MM.1S (cell line): Measurements from ENCODE around the gene LRRC32.

Source experiments
- DNase-seq: peaks from one replicate; pipeline ENCODE4 v3.0.0-alpha.2; 2015
- H2AFZ ChIP-seq: fragments of 300-600 bp; sonication (generic); 2 replicates; pipeline ENCODE4 v1.6.0; 2016; ENCODE audit warnings: antibody characterized with exemption, low read length
- H3F3A ChIP-seq: fragments of 300-600 bp; sonication (generic); 2 replicates; pipeline ENCODE4 v1.6.1; 2016; ENCODE audit warnings: mild to moderate bottlenecking, antibody characterized with exemption, low read length, moderate library complexity, mixed read lengths; ENCODE audit not compliant: insufficient read depth
- H3K27ac ChIP-seq: fragments of 300-600 bp; sonication (generic); 2 replicates; pipeline ENCODE4 v1.5.1; 2016; ENCODE audit warnings: mild to moderate bottlenecking, low read length
- H3K27me3 ChIP-seq: fragments of 300-600 bp; sonication (generic); replicated peaks from 2 replicates; pipeline ENCODE4 v1.6.0; 2016; ENCODE audit warnings: low read length; ENCODE audit not compliant: insufficient read depth
- H3K36me3 ChIP-seq: fragments of 300-600 bp; sonication (generic); replicated peaks from 2 replicates; pipeline ENCODE4 v1.6.1; 2016; ENCODE audit warnings: mild to moderate bottlenecking, low read length, mixed read lengths; ENCODE audit not compliant: insufficient read depth
- H3K4me1 ChIP-seq: fragments of 300-600 bp; sonication (generic); 2 replicates; pipeline ENCODE4 v1.6.1; 2016; ENCODE audit warnings: low read length, mixed read lengths
- H3K4me2 ChIP-seq: fragments of 300-600 bp; sonication (generic); 2 replicates; pipeline ENCODE4 v1.6.0; 2016; ENCODE audit warnings: low read depth, low read length
- H3K4me3 ChIP-seq: fragments of 300-600 bp; sonication (generic); 2 replicates; pipeline ENCODE4 v1.5.1; 2016; ENCODE audit warnings: low read length, mixed read lengths
- H3K79me2 ChIP-seq: fragments of 300-600 bp; sonication (generic); 2 replicates; pipeline ENCODE4 v1.6.1; 2016; ENCODE audit warnings: mixed run types, low read length, mixed read lengths
- H3K9ac ChIP-seq: fragments of 300-600 bp; sonication (generic); 2 replicates; pipeline ENCODE4 v1.6.1; 2016; ENCODE audit warnings: low read length, mixed read lengths
- H3K9me2 ChIP-seq: fragments of 300-600 bp; sonication (generic); replicated peaks from 2 replicates; pipeline ENCODE4 v1.6.1; 2016; ENCODE audit warnings: mild to moderate bottlenecking, low read length, mixed read lengths; ENCODE audit not compliant: insufficient read depth
- H3K9me3 ChIP-seq: fragments of 300-600 bp; sonication (generic); replicated peaks from 2 replicates; pipeline ENCODE4 v1.6.1; 2016; ENCODE audit warnings: mild to moderate bottlenecking, low read length, mixed read lengths; ENCODE audit not compliant: insufficient read depth
- H4K20me1 ChIP-seq: fragments of 300-600 bp; sonication (generic); 2 replicates; pipeline ENCODE4 v1.6.1; 2016; ENCODE audit warnings: mild to moderate bottlenecking, low read length, moderate library complexity, mixed read lengths; ENCODE audit not compliant: insufficient read depth
- EZH2 ChIP-seq: fragments of 300-600 bp; sonication (generic); optimal IDR thresholded peaks from 2 replicates; pipeline ENCODE3; 2017; ENCODE audit warnings: low read depth, mild to moderate bottlenecking, antibody characterized with exemption, low read length, mixed read lengths
- EZH2phosphoT487 ChIP-seq: fragments of 300-600 bp; sonication (generic); IDR thresholded peaks from 2 replicates; pipeline ENCODE4 v1.6.1; 2018; ENCODE audit warnings: antibody characterized with exemption, low read length
- TF ChIP-seq, protein P1 (sequence below): fragments of 300-600 bp; sonication (generic); IDR thresholded peaks from 2 replicates; pipeline ENCODE4 v1.5.1; 2016; ENCODE audit warnings: antibody characterized with exemption, low read length, mixed read lengths

LRRC32 gene

DNA sequence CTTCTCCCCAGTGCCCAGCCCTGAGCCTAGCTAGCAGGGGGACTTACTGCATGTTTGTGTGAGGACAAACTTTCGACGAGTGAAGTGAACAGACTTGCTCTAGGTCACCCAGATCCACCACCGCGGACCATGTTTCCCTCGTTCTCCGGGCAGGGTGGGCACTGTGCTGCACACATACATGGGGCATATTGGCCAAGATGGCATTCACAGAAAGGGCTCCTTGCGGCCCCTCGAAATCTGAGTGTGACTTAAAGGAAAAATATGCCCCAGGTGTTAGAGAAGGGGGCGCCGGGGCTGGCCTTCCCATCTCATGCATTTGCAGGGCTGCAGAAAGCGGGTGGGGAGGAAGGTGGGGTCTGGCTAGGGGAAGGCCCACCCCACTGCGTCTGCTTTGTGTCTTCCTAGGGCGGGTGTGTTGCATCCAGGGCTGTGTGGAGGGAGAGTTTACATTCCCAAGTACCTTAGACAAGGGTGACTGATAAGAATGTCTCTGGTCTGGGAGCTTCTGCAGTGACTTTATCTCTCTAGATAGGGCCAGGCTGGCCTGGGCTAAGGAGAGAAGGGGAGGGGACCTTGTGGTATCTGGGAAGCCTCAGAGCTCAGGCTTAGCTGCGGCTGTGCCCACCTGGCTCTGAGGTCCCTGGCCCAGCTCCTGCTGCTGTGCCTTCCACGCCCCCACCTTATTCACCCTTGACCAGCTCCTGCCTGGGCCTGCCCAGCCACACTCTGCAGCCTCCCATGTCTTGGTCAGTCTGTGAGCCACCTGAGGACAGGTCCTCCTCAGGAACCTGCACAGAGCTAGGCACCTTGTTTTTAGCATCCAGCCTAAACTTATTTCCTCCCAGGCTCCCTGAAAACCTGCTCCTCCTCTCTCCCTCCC lies 45.8 kb downstream of the LRRC32 start:
- no peak overlapping the region for H3K4me2 ChIP-seq
- H3K36me3 ChIP-seq: no peaks in the 10 kb centered on the region
- no peak overlapping the region for H3K9ac ChIP-seq
- 0 out of 2 replicates have a peak, but pooled peaks cover 12% of the 10 kb centered on the region for H3K27me3 ChIP-seq
- no peaks in the 10 kb centered on the region for H3F3A ChIP-seq
- no peak overlapping the region for H2AFZ ChIP-seq
- no peak for DNase-seq
- no peaks in the 10 kb centered on the region for H3K9me2 ChIP-seq
- H3K79me2 ChIP-seq: no peaks in the 10 kb centered on the region
- no peak overlapping the region for H3K4me3 ChIP-seq
- no peaks in the 10 kb centered on the region for H3K9me3 ChIP-seq
- TF ChIP-seq, protein P1, sequence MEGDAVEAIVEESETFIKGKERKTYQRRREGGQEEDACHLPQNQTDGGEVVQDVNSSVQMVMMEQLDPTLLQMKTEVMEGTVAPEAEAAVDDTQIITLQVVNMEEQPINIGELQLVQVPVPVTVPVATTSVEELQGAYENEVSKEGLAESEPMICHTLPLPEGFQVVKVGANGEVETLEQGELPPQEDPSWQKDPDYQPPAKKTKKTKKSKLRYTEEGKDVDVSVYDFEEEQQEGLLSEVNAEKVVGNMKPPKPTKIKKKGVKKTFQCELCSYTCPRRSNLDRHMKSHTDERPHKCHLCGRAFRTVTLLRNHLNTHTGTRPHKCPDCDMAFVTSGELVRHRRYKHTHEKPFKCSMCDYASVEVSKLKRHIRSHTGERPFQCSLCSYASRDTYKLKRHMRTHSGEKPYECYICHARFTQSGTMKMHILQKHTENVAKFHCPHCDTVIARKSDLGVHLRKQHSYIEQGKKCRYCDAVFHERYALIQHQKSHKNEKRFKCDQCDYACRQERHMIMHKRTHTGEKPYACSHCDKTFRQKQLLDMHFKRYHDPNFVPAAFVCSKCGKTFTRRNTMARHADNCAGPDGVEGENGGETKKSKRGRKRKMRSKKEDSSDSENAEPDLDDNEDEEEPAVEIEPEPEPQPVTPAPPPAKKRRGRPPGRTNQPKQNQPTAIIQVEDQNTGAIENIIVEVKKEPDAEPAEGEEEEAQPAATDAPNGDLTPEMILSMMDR: no peak
- TF ChIP-seq EZH2 (no peak), EZH2phosphoT487 (no peak)
- no peak overlapping the region for H3K27ac ChIP-seq
- H3K4me1 ChIP-seq: peaks cover 22% of the 10 kb centered on the region
- no peaks in the 10 kb centered on the region for H4K20me1 ChIP-seq

DNA sequence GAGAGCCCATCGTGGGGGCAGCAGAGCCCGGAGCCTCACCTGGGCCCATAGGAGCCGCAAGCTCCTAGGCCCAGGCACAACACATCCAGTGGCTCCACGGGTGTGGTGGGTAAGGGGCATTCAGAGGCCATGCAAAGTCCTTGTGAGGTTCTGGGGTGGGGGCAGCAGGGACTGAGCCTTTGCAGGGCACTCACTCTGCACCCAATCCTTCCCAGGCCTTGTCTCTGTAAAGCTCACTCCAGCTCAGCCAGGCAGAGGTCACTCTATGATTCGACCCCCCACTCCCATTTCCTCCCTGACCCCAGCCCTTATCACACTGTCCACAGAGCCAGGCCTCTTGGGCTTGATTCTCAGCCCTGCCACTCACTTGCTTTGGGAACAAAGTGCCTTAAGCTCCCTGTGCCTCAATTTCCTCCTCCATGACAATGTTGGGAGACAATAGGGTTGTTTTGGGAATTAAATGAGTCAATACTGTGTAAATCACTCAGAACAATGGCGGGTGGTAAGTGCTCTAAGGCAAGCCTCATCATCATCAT lies 46.6 kb downstream of the LRRC32 start:
- Histone ChIP-seq H3K9me2 (no peaks in the 10 kb centered on the region), H3K27me3 (0 out of 2 replicates have a peak, but pooled peaks cover 12% of the 10 kb centered on the region), H4K20me1 (no peaks in the 10 kb centered on the region), H3K4me2 (no peak overlapping the region), H3K9ac (no peak overlapping the region), H3K27ac (no peak overlapping the region), H3K9me3 (no peaks in the 10 kb centered on the region), H3F3A (no peaks in the 10 kb centered on the region), H2AFZ (no peak overlapping the region), H3K79me2 (no peaks in the 10 kb centered on the region), H3K36me3 (no peaks in the 10 kb centered on the region), H3K4me3 (no peak overlapping the region), H3K4me1 (peaks cover 22% of the 10 kb centered on the region)
- TF ChIP-seq, protein P1: no peak
- TF ChIP-seq EZH2 (no peak), EZH2phosphoT487 (no peak)
- DNase-seq: no peak

DNA sequence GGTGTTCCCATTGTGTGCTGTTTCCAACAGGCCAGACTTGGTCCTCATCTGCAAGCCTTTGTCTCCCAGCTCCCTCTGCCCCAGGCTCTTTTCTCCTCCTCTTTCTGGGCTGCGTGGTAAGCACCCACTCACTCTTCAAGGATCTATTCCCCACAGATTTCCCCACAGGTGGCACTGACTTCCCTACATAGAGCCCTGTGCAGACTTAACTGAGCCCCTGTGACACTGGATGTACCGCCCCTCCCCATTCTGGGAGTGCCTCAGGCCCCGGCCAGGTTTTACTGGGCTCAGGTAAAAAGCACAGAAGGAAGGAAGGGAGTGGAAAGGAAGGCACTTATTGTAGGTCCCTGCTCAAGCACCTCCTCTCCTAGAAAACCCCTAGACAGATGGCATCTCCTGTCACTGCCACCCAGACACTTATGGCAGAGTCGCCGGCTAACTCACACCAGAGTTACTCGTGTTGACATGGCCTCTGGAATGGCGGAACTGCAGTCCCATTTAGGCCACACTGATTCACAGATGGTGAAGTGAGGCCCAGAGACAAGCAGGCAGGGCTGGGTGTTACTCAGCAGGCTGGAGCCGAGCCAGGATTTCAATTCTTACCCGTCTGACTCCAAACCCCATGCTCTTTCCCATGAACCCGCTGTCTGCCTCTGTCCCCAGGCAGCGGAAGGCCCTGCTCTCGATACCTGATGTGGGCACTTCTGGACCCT lies 47.2 kb downstream of the LRRC32 start:
- no peak overlapping the region for H3K4me2 ChIP-seq
- no peak overlapping the region for H2AFZ ChIP-seq
- no peaks in the 10 kb centered on the region for H3K9me3 ChIP-seq
- H3K79me2 ChIP-seq: no peaks in the 10 kb centered on the region
- no peak overlapping the region for H3K9ac ChIP-seq
- H3K9me2 ChIP-seq: no peaks in the 10 kb centered on the region
- no peaks in the 10 kb centered on the region for H3F3A ChIP-seq
- no peak overlapping the region for H3K4me3 ChIP-seq
- H3K36me3 ChIP-seq: no peaks in the 10 kb centered on the region
- H3K27me3 ChIP-seq: peaks cover 12% of the 10 kb centered on the region; the same call in 1 of the 2 replicates
- no peaks in the 10 kb centered on the region for H4K20me1 ChIP-seq
- DNase-seq: no peak
- TF ChIP-seq, protein P1: no peak
- TF ChIP-seq EZH2phosphoT487 (no peak), EZH2 (no peak)
- peaks cover 22% of the 10 kb centered on the region for H3K4me1 ChIP-seq
- H3K27ac ChIP-seq: no peak overlapping the region
